ENCODE results near the gene CACNA1H.

Gene CACNA1H

GRCh38 chr16:1127971-1128715 is 24.8 kb upstream of the CACNA1H start:
- Histone ChIP-seq H3K4me3 (ENCODE audit: low read length) (no peak overlapping the region), H3K9me2 (replicated peaks; ENCODE audit: control insufficient read depth, low read length) (no peaks in the 10 kb centered on the region), H3K79me2 (ENCODE audit: control insufficient read depth, low read length) (no peaks in the 10 kb centered on the region), H3K9me3 (ENCODE audit: control insufficient read depth, insufficient read depth, low read length) (no peaks in the 10 kb centered on the region), H3K4me2 (ENCODE audit: low read length) (no peak overlapping the region), H3K27me3 (ENCODE audit: control insufficient read depth, low read length) (no peaks in the 10 kb centered on the region), H3K27ac (ENCODE audit: low read depth, low read length) (no peak overlapping the region), H3K4me1 (ENCODE audit: control insufficient read depth, low read length) (no peaks in the 10 kb centered on the region), H3K36me3 (ENCODE audit: control insufficient read depth, low read length) (no peaks in the 10 kb centered on the region), H4K20me1 (ENCODE audit: control insufficient read depth, insufficient read depth, low read depth, low read length) (no peaks in the 10 kb centered on the region), H3F3A (ENCODE audit: control insufficient read depth, insufficient read depth) (no peaks in the 10 kb centered on the region)
- TF ChIP-seq, protein P1, sequence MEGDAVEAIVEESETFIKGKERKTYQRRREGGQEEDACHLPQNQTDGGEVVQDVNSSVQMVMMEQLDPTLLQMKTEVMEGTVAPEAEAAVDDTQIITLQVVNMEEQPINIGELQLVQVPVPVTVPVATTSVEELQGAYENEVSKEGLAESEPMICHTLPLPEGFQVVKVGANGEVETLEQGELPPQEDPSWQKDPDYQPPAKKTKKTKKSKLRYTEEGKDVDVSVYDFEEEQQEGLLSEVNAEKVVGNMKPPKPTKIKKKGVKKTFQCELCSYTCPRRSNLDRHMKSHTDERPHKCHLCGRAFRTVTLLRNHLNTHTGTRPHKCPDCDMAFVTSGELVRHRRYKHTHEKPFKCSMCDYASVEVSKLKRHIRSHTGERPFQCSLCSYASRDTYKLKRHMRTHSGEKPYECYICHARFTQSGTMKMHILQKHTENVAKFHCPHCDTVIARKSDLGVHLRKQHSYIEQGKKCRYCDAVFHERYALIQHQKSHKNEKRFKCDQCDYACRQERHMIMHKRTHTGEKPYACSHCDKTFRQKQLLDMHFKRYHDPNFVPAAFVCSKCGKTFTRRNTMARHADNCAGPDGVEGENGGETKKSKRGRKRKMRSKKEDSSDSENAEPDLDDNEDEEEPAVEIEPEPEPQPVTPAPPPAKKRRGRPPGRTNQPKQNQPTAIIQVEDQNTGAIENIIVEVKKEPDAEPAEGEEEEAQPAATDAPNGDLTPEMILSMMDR (IDR thresholded peaks at IDR 0.05; ENCODE audit: low read depth, low read length, poor library complexity, severe bottlenecking): no peak
- TF ChIP-seq EZH2phosphoT487 (IDR thresholded peaks at IDR 0.05; ENCODE audit: borderline replicate concordance, low read length): no peak

DNA sequence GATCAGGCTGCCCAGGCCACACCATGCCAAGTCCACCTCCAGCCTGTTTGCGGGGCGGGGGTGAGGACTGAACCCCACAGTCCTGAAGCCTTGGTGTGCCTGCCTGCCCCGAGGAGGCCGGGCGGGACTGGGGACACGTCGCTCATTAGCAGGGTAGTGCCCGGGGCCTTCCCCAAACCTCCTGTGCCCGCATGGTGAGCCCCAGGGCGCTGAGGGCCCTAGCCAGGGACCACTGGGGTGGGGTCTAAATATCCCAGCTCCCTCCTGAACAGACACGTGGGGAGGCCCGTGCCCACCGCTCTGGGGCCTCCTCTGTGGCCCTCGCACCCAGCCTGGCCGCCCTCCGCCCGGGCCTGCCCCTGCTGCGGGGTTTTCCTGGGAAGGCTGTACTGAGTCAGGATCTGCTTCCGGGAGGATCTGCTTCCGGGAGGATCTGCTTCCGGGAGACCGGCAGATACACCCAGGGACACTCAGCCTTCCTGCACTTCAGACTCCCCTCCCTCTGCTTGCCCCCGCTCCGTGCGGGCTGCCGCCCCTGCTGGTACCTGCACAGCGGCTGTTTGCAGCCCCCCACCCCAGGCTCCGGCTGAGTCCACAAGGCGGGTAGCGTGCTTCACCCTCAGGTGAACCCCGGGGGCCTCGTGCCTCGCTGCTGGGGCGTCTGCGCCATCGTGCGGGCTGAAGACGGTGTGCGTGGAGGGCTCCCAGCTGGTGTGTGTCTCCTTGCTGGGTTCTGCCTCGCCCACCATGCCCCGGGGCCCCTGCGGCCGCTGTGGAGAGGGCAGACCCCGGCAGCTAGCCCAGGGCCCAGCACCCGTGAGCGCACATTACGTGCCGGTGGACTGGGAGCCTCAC is 23.6 kb upstream of the CACNA1H start:
- Histone ChIP-seq H3K9me3 (ENCODE audit: control insufficient read depth, insufficient read depth, low read length) (no peaks in the 10 kb centered on the region), H3K36me3 (ENCODE audit: control insufficient read depth, low read length) (no peaks in the 10 kb centered on the region), H3K27me3 (ENCODE audit: control insufficient read depth, low read length) (no peaks in the 10 kb centered on the region)

GRCh38 chr16:1130382-1130781 is 22.5 kb upstream of the CACNA1H start:
- no peak overlapping the region for H3K4me2 ChIP-seq (ENCODE audit: low read length)
- no peak overlapping the region for H3K27ac ChIP-seq (ENCODE audit: low read depth, low read length)
- no peaks in the 10 kb centered on the region for H3K79me2 ChIP-seq (ENCODE audit: control insufficient read depth, low read length)
- no peak for TF ChIP-seq EZH2phosphoT487 (IDR thresholded peaks at IDR 0.05; ENCODE audit: borderline replicate concordance, low read length)
- TF ChIP-seq, protein P1 (IDR thresholded peaks at IDR 0.05; ENCODE audit: low read depth, low read length, poor library complexity, severe bottlenecking): no peak
- no peaks in the 10 kb centered on the region for H3K27me3 ChIP-seq (ENCODE audit: control insufficient read depth, low read length)
- H4K20me1 ChIP-seq (ENCODE audit: control insufficient read depth, insufficient read depth, low read depth, low read length): no peaks in the 10 kb centered on the region
- no peaks in the 10 kb centered on the region for H3K9me3 ChIP-seq (ENCODE audit: control insufficient read depth, insufficient read depth, low read length)
- no peaks in the 10 kb centered on the region for H3K36me3 ChIP-seq (ENCODE audit: control insufficient read depth, low read length)
- H3F3A ChIP-seq (ENCODE audit: control insufficient read depth, insufficient read depth): no peaks in the 10 kb centered on the region
- H3K4me1 ChIP-seq (ENCODE audit: control insufficient read depth, low read length): no peaks in the 10 kb centered on the region
- H3K4me3 ChIP-seq (ENCODE audit: low read length): no peak overlapping the region
- no peaks in the 10 kb centered on the region for H3K9me2 ChIP-seq (replicated peaks; ENCODE audit: control insufficient read depth, low read length)

More for the DNA sequence above, 23.6 kb upstream of the CACNA1H start:
- Histone ChIP-seq H4K20me1 (ENCODE audit: control insufficient read depth, insufficient read depth, low read depth, low read length) (no peaks in the 10 kb centered on the region), H3K4me2 (ENCODE audit: low read length) (no peak overlapping the region), H3K27ac (ENCODE audit: low read depth, low read length) (no peak overlapping the region), H3K9me2 (replicated peaks; ENCODE audit: control insufficient read depth, low read length) (no peaks in the 10 kb centered on the region), H3K79me2 (ENCODE audit: control insufficient read depth, low read length) (no peaks in the 10 kb centered on the region), H3K4me1 (ENCODE audit: control insufficient read depth, low read length) (no peaks in the 10 kb centered on the region), H3K4me3 (ENCODE audit: low read length) (no peak overlapping the region), H3F3A (ENCODE audit: control insufficient read depth, insufficient read depth) (no peaks in the 10 kb centered on the region)
- TF ChIP-seq EZH2phosphoT487 (IDR thresholded peaks at IDR 0.05; ENCODE audit: borderline replicate concordance, low read length): no peak
- TF ChIP-seq, protein P1 (IDR thresholded peaks at IDR 0.05; ENCODE audit: low read depth, low read length, poor library complexity, severe bottlenecking): no peak

Data from DOHH2 (cell line).